Gastrocnemius medialis (tissue), 4 donors: ENCODE measurements around the gene EZR. TPM values are rescaled to one million over a fixed set of nuclear protein-coding genes. Genes with fewer than 3 reads are reported as not detected.

Experiments
- ATAC-seq, 2 donors: fragments of 150-250 bp; one replicate each; pipeline ENCODE4 v1.9.1; 2016
- DNase-seq, 2 donors: peaks; one replicate each; pipeline ENCODE4 v3.0.0-alpha.2; 2019
- H3K27ac ChIP-seq, 4 donors: fragments of 200-600 bp; sonication (generic); 1 replicate in 1 of 4; 2 replicates in 3 of 4; pipeline ENCODE4 v1.5.1; 2016 to 2018; ENCODE audit warnings: mild to moderate bottlenecking in 2 of 4, moderate library complexity in 1 of 4
- H3K27me3 ChIP-seq, 3 donors: fragments of 200-600 bp; sonication (generic) in 2 of 3; 1 replicate in 1 of 3; 2 replicates in 2 of 3; pipeline versions ENCODE4 v1.5.1 to v1.6.0; 2016 to 2019; ENCODE audit warnings: mild to moderate bottlenecking in 1 of 3, moderate library complexity in 1 of 3
- H3K36me3 ChIP-seq, 2 donors: fragments of 200-600 bp; sonication (generic) in 1 of 2; one replicate each; pipeline ENCODE4 v1.5.1; 2017 to 2018
- H3K4me1 ChIP-seq, 2 donors: fragments of 200-600 bp; sonication (generic) in 1 of 2; one replicate each; pipeline ENCODE4 v1.5.1; 2016 to 2017; ENCODE audit warnings: mild to moderate bottlenecking in 2 of 2
- H3K4me3 ChIP-seq, 4 donors: fragments of 200-600 bp; sonication (generic) in 3 of 4; 1 replicate in 1 of 4; 2 replicates in 3 of 4; pipeline ENCODE4 v1.5.1; 2016 to 2019; ENCODE audit warnings: mild to moderate bottlenecking in 2 of 4
- H3K9me3 ChIP-seq, 3 donors: fragments of 200-600 bp; sonication (generic) in 2 of 3; 1 replicate in 1 of 3; 2 replicates in 2 of 3; pipeline ENCODE4 v1.5.1; 2016 to 2019
- CTCF ChIP-seq, 5 experiments: fragments of 450-650 bp in 3 of 5; fragments of 200-600 bp in 2 of 5; sonication (generic) in 2 of 5; IDR thresholded peaks in 4 of 5; conservative IDR thresholded peaks in 1 of 5; 1 replicate in 4 of 5; 2 replicates in 1 of 5; pipeline ENCODE4 v1.5.1; 2016 to 2019; ENCODE audit warnings: antibody characterized with exemption in 5 of 5, mild to moderate bottlenecking in 3 of 5, moderate library complexity in 3 of 5
- POLR2A ChIP-seq, 2 donors: fragments of 450-650 bp; IDR thresholded peaks; one replicate each; pipeline ENCODE4 v1.6.1; 2017; ENCODE audit warnings: antibody characterized with exemption in 2 of 2, mild to moderate bottlenecking in 2 of 2, moderate library complexity in 2 of 2
- in situ Hi-C, 4 donors: fragments of 200-750 bp; cut with MboI; loops; one replicate each; pipeline versions ENCODE4 v1.15.0 to v1.8.0; 2017; ENCODE audit warnings: low sequenced_read_pairs in 4 of 4
- intact Hi-C: fragments of 100-400 bp; cut with DNase I; formaldehyde crosslinking; loops from one replicate; pipeline ENCODE4 v1.15.1; 2023; ENCODE audit warnings: low total_unique reads
- microRNA-seq, 2 donors: library from miRNA; unstranded; fragments of <30 nt; microRNA quantifications; one replicate each; pipeline ENCODE4, GENCODE V29; 2016; ENCODE audit warnings: borderline replicate concordance in 2 of 2
- total RNA-seq, 4 donors: library from RNA; depleted of rRNA; stranded (reverse); fragments of >200 nt; gene quantifications; one replicate each; pipeline versions ENCODE4 v1.1.0 to v1.2.3, GENCODE V29; 2016

Gene EZR
- total RNA-seq, 4 donors from 2014 or later = 18.1 to 54.1 (median 33.6) TPM

GRCh38 chr6:158717341-158718330, 101.5 kb downstream of the EZR start:
- Histone ChIP-seq H3K27me3 (no peaks in the 10 kb centered on the region), H3K4me1 (no peaks in the 10 kb centered on the region), H3K4me3 (no peak overlapping the region), H3K9me3 (no peaks in the 10 kb centered on the region), H3K27ac (no peak overlapping the region), H3K36me3 (peaks cover 0 to 14% of the 10 kb centered on the region in 2 donors)
- no peak for ATAC-seq
- DNase-seq = no peak
- in situ Hi-C loops = loop anchor here in 3 of 4 donors (25.0 kb wide), 1 partner anchor 395 kb away; no protein-coding TSS in a partner anchor
- TF ChIP-seq CTCF (IDR thresholded peaks at IDR 0.05 in 4 of 5, conservative IDR thresholded peaks at IDR 0.05 in 1 of 5) (no peak), POLR2A (IDR thresholded peaks at IDR 0.05) (no peak)
- intact Hi-C loops = no loop called here

Small RNA genes within 50 kb of the gene (microRNA-seq; reads per million reads assigned to microRNA genes)
- 0 reads per million in 2 donors for gene MIR3918

Other genes with a start within 250 kb of the EZR start
- 10 to 100 TPM; 62.8 to 94.7 (median 67.3) TPM for gene DYNLT1, start 174.6 kb downstream of the EZR start, total RNA-seq
- gene SYTL3, start 169.3 kb downstream of the EZR start, total RNA-seq = 10 to 100 TPM in 2 of 4 donors, 1 to 10 TPM in 2; 3.0 to 16.7 (median 6.7) TPM
- 1 to 10 TPM; 1.9 to 4.4 (median 2.3) TPM for gene RSPH3, start 180.8 kb upstream of the EZR start, total RNA-seq
- gene TAGAP, start 225.6 kb upstream of the EZR start, total RNA-seq = under 1 TPM in 2 of 4 donors, not detected in 2; 0.25 to 0.44 TPM